Measurements from ENCODE around the gene ELOVL7. TPM values are rescaled to one million over a fixed set of nuclear protein-coding genes. Genes with fewer than 3 reads are reported as not detected.

ELOVL7 gene
- total and polyA plus RNA-seq, 2 of the 8 experiments (the other 6 are each of a cell fraction or from before 2014, with no cell fraction given): 3.1 to 5.1 TPM

DNA sequence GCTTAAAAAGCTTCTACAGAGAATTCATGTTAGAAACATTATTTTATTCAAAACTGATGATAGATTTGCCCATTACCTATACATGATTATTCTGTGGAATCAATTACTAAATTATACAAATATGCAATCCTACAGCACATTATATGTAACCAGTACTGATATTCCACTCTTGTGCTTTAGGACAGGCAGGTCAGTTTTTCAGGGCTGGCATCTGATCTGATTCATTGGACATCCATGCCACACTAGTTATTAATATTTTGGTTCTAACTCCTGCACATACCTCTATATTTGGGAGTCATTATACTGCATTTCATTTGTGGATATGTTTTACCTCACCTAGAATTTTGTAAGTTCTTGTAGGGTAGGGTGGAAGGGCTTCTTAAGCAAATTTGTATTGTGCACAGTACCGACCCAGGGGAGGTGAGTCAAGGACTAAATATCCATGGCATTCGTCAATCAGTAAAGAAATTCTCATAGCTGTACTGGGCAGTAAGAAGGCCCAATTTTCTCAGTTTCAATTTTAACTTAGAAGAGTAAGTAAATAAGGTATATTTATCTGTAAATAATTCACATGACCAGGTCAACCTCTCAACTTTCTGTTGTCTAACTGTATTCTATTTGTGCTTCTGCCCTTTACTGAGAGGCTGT lies 33.5 kb downstream of the ELOVL7 start (continued):
- no peak for TF ChIP-seq TEAD4 (IDR thresholded peaks at IDR 0.05; ENCODE audit: low read depth, low read length)
- no peak for TF ChIP-seq KDM4A (IDR thresholded peaks at IDR 0.05; ENCODE audit: low read depth, low read length, severe bottlenecking)
- TF ChIP-seq BRCA1 (IDR thresholded peaks at IDR 0.05; ENCODE audit: low read depth, low read length): no peak
- no peak for TF ChIP-seq MAFK (IDR thresholded peaks at IDR 0.05; ENCODE audit: low read depth, low read length)
- TF ChIP-seq RAD21 (IDR thresholded peaks at IDR 0.05 in 1 of 2, conservative IDR thresholded peaks at IDR 0.05 in 1 of 2; ENCODE audit: low read depth in 2 of 2, low read length in 2 of 2): no peak
